ENCODE measurements around the gene ZNF248.

The ZNF248 gene

GRCh38 chr10:37872955-37873354, 15.5 kb upstream of the ZNF248 start:
- TF ChIP-seq, protein P1, sequence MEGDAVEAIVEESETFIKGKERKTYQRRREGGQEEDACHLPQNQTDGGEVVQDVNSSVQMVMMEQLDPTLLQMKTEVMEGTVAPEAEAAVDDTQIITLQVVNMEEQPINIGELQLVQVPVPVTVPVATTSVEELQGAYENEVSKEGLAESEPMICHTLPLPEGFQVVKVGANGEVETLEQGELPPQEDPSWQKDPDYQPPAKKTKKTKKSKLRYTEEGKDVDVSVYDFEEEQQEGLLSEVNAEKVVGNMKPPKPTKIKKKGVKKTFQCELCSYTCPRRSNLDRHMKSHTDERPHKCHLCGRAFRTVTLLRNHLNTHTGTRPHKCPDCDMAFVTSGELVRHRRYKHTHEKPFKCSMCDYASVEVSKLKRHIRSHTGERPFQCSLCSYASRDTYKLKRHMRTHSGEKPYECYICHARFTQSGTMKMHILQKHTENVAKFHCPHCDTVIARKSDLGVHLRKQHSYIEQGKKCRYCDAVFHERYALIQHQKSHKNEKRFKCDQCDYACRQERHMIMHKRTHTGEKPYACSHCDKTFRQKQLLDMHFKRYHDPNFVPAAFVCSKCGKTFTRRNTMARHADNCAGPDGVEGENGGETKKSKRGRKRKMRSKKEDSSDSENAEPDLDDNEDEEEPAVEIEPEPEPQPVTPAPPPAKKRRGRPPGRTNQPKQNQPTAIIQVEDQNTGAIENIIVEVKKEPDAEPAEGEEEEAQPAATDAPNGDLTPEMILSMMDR (IDR thresholded peaks at IDR 0.05; ENCODE audit: insufficient read depth, low read length, poor library complexity, severe bottlenecking), result no peak
- H3K4me3 ChIP-seq (replicated peaks; ENCODE audit: low read depth, low read length), result no peak overlapping the region
- no peak for DNase-seq (ENCODE audit: extremely low read depth, insufficient read length)
- no peaks in the 10 kb centered on the region for H3K36me3 ChIP-seq (ENCODE audit: control insufficient read depth, insufficient read depth, low read length)
- H3K27me3 ChIP-seq (replicated peaks; ENCODE audit: control insufficient read depth, insufficient read depth, low read length), result no peaks in the 10 kb centered on the region

- H3K4me3 ChIP-seq (replicated peaks; ENCODE audit: low read depth, low read length), result no peak overlapping the region
- TF ChIP-seq, protein P1 (IDR thresholded peaks at IDR 0.05; ENCODE audit: insufficient read depth, low read length, poor library complexity, severe bottlenecking), result no peak
- H3K27me3 ChIP-seq (replicated peaks; ENCODE audit: control insufficient read depth, insufficient read depth, low read length), result no peaks in the 10 kb centered on the region
- H3K36me3 ChIP-seq (ENCODE audit: control insufficient read depth, insufficient read depth, low read length), result no peaks in the 10 kb centered on the region
- DNase-seq (ENCODE audit: extremely low read depth, insufficient read length), result no peak
These were observed 14.9 kb upstream of the ZNF248 start for GRCh38 chr10:37872283-37872682.

- H3K4me3 ChIP-seq (replicated peaks; ENCODE audit: low read depth, low read length), result no peak overlapping the region
- H3K27me3 ChIP-seq (replicated peaks; ENCODE audit: control insufficient read depth, insufficient read depth, low read length), result no peaks in the 10 kb centered on the region
- H3K36me3 ChIP-seq (ENCODE audit: control insufficient read depth, insufficient read depth, low read length), result no peaks in the 10 kb centered on the region
- TF ChIP-seq, protein P1 (IDR thresholded peaks at IDR 0.05; ENCODE audit: insufficient read depth, low read length, poor library complexity, severe bottlenecking), result no peak
- DNase-seq (ENCODE audit: extremely low read depth, insufficient read length), result no peak
These were observed 14.3 kb upstream of the ZNF248 start for GRCh38 chr10:37871568-37872251.

- TF ChIP-seq, protein P1 (IDR thresholded peaks at IDR 0.05; ENCODE audit: insufficient read depth, low read length, poor library complexity, severe bottlenecking), result no peak
- H3K4me3 ChIP-seq (replicated peaks; ENCODE audit: low read depth, low read length), result no peak overlapping the region
- no peaks in the 10 kb centered on the region for H3K27me3 ChIP-seq (replicated peaks; ENCODE audit: control insufficient read depth, insufficient read depth, low read length)
- DNase-seq (ENCODE audit: extremely low read depth, insufficient read length), result no peak
- no peaks in the 10 kb centered on the region for H3K36me3 ChIP-seq (ENCODE audit: control insufficient read depth, insufficient read depth, low read length)
These were observed 13.7 kb upstream of the ZNF248 start for GRCh38 chr10:37871143-37871542.

DNA sequence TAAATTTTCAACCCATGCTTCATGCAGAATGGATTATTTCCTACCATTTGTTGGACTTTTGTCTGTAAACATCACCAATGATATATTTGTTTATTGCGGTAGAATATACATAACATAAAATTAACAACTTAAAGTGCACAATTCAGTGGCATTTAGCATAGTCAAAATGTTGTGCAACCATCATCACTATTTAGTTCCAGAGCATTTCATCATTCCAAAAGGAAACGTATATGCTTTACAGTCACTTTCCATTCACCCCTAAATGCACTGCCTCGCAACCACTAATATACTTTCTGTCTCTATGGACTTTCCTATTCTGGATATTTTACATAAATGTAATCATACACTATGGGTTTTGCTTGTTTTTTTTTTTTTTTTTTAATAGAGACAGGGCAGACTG, 11.4 kb upstream of the ZNF248 start:
- H3K36me3 ChIP-seq (ENCODE audit: control insufficient read depth, insufficient read depth, low read length), result no peaks in the 10 kb centered on the region
- H3K27me3 ChIP-seq (replicated peaks; ENCODE audit: control insufficient read depth, insufficient read depth, low read length), result no peaks in the 10 kb centered on the region
- TF ChIP-seq, protein P1 (IDR thresholded peaks at IDR 0.05; ENCODE audit: insufficient read depth, low read length, poor library complexity, severe bottlenecking), result no peak
- H3K4me3 ChIP-seq (replicated peaks; ENCODE audit: low read depth, low read length), result no peak overlapping the region
- DNase-seq (ENCODE audit: extremely low read depth, insufficient read length), result no peak

Data from GM06990 (cell line).